ENCODE results near the gene GPR25.

DNA sequence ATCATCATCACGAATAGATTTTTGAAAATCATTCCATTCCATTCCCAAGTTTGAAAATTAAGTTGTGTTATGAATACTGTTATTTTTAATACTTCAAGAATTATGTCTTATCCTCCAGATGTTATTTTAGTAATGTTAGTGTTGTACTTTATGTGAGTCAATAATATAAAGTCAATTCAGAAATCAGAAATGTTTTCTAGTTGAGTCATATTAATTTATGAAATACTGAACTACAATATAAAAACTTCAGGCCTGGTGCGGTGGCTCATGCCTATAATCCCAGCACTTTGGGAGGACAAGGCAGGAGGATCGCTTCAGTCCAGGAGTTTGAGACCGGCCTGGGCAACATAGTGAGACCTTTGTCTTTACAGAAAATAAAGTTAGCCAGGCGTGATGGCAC, 38.4 kb upstream of the GPR25 start:
- TF ChIP-seq CTCF (IDR thresholded peaks at IDR 0.05; ENCODE audit: insufficient read depth, low read length, poor library complexity, severe bottlenecking) = no peak
- no peak for TF ChIP-seq EZH2phosphoT487 (conservative IDR thresholded peaks at IDR 0.05; ENCODE audit: low read length)

All from SU-DHL-6 (cell line).